MM.1S (cell line): ENCODE results near the gene KLF4.

Experiments used
- DNase-seq: peaks from one replicate; pipeline ENCODE4 v3.0.0-alpha.2; 2015
- H2AFZ ChIP-seq: fragments of 300-600 bp; sonication (generic); 2 replicates; pipeline ENCODE4 v1.6.0; 2016; ENCODE audit warnings: antibody characterized with exemption, low read length
- H3F3A ChIP-seq: fragments of 300-600 bp; sonication (generic); 2 replicates; pipeline ENCODE4 v1.6.1; 2016; ENCODE audit warnings: mild to moderate bottlenecking, antibody characterized with exemption, low read length, moderate library complexity, mixed read lengths; ENCODE audit not compliant: insufficient read depth
- H3K27ac ChIP-seq: fragments of 300-600 bp; sonication (generic); 2 replicates; pipeline ENCODE4 v1.5.1; 2016; ENCODE audit warnings: mild to moderate bottlenecking, low read length
- H3K27me3 ChIP-seq: fragments of 300-600 bp; sonication (generic); replicated peaks from 2 replicates; pipeline ENCODE4 v1.6.0; 2016; ENCODE audit warnings: low read length; ENCODE audit not compliant: insufficient read depth
- H3K36me3 ChIP-seq: fragments of 300-600 bp; sonication (generic); replicated peaks from 2 replicates; pipeline ENCODE4 v1.6.1; 2016; ENCODE audit warnings: mild to moderate bottlenecking, low read length, mixed read lengths; ENCODE audit not compliant: insufficient read depth
- H3K4me1 ChIP-seq: fragments of 300-600 bp; sonication (generic); 2 replicates; pipeline ENCODE4 v1.6.1; 2016; ENCODE audit warnings: low read length, mixed read lengths
- H3K4me2 ChIP-seq: fragments of 300-600 bp; sonication (generic); 2 replicates; pipeline ENCODE4 v1.6.0; 2016; ENCODE audit warnings: low read depth, low read length
- H3K4me3 ChIP-seq: fragments of 300-600 bp; sonication (generic); 2 replicates; pipeline ENCODE4 v1.5.1; 2016; ENCODE audit warnings: low read length, mixed read lengths
- H3K79me2 ChIP-seq: fragments of 300-600 bp; sonication (generic); 2 replicates; pipeline ENCODE4 v1.6.1; 2016; ENCODE audit warnings: mixed run types, low read length, mixed read lengths
- H3K9ac ChIP-seq: fragments of 300-600 bp; sonication (generic); 2 replicates; pipeline ENCODE4 v1.6.1; 2016; ENCODE audit warnings: low read length, mixed read lengths
- H3K9me2 ChIP-seq: fragments of 300-600 bp; sonication (generic); replicated peaks from 2 replicates; pipeline ENCODE4 v1.6.1; 2016; ENCODE audit warnings: mild to moderate bottlenecking, low read length, mixed read lengths; ENCODE audit not compliant: insufficient read depth
- H3K9me3 ChIP-seq: fragments of 300-600 bp; sonication (generic); replicated peaks from 2 replicates; pipeline ENCODE4 v1.6.1; 2016; ENCODE audit warnings: mild to moderate bottlenecking, low read length, mixed read lengths; ENCODE audit not compliant: insufficient read depth
- H4K20me1 ChIP-seq: fragments of 300-600 bp; sonication (generic); 2 replicates; pipeline ENCODE4 v1.6.1; 2016; ENCODE audit warnings: mild to moderate bottlenecking, low read length, moderate library complexity, mixed read lengths; ENCODE audit not compliant: insufficient read depth
- CTCF ChIP-seq: fragments of 300-600 bp; sonication (generic); IDR thresholded peaks from 2 replicates; pipeline ENCODE4 v1.5.1; 2016; ENCODE audit warnings: antibody characterized with exemption, low read length, mixed read lengths
- EZH2 ChIP-seq: fragments of 300-600 bp; sonication (generic); optimal IDR thresholded peaks from 2 replicates; pipeline ENCODE3; 2017; ENCODE audit warnings: low read depth, mild to moderate bottlenecking, antibody characterized with exemption, low read length, mixed read lengths
- EZH2phosphoT487 ChIP-seq: fragments of 300-600 bp; sonication (generic); IDR thresholded peaks from 2 replicates; pipeline ENCODE4 v1.6.1; 2018; ENCODE audit warnings: antibody characterized with exemption, low read length

The KLF4 gene

GRCh38 chr9:107467416-107467815 lies 22.2 kb downstream of the KLF4 start:
- H3K36me3 ChIP-seq, result no peaks in the 10 kb centered on the region
- no peak overlapping the region for H3K9ac ChIP-seq
- H3F3A ChIP-seq, result no peaks in the 10 kb centered on the region
- no peaks in the 10 kb centered on the region for H4K20me1 ChIP-seq
- H3K4me1 ChIP-seq, result no peaks in the 10 kb centered on the region
- H3K4me3 ChIP-seq, result no peak overlapping the region
- no peak overlapping the region for H2AFZ ChIP-seq
- H3K9me2 ChIP-seq, result no peaks in the 10 kb centered on the region
- H3K4me2 ChIP-seq, result no peak overlapping the region
- H3K27ac ChIP-seq, result no peak overlapping the region
- H3K27me3 ChIP-seq, result no peaks in the 10 kb centered on the region
- no peaks in the 10 kb centered on the region for H3K9me3 ChIP-seq
- no peaks in the 10 kb centered on the region for H3K79me2 ChIP-seq
- no peak for DNase-seq
- TF ChIP-seq EZH2phosphoT487 (no peak), EZH2 (no peak), CTCF (no peak)

GRCh38 chr9:107466826-107467225 lies 22.7 kb downstream of the KLF4 start:
- Histone ChIP-seq H2AFZ (no peak overlapping the region), H3K27ac (no peak overlapping the region), H3K27me3 (no peaks in the 10 kb centered on the region), H4K20me1 (no peaks in the 10 kb centered on the region), H3K9me3 (no peaks in the 10 kb centered on the region), H3K9ac (no peak overlapping the region), H3K4me2 (no peak overlapping the region), H3K4me1 (no peaks in the 10 kb centered on the region), H3K36me3 (no peaks in the 10 kb centered on the region), H3K79me2 (no peaks in the 10 kb centered on the region), H3K9me2 (no peaks in the 10 kb centered on the region), H3K4me3 (no peak overlapping the region), H3F3A (no peaks in the 10 kb centered on the region)
- TF ChIP-seq EZH2phosphoT487, result no peak
- no peak for TF ChIP-seq EZH2
- TF ChIP-seq CTCF, result no peak
- no peak for DNase-seq

GRCh38 chr9:107465467-107466451 lies 23.8 kb downstream of the KLF4 start:
- H2AFZ ChIP-seq, result peak overlapping the region; percentile 80
- H3K4me3 ChIP-seq, result peak overlapping the region; percentile 71

More at GRCh38 chr9:107465467-107466451, 23.8 kb downstream of the KLF4 start:
- H3F3A ChIP-seq, result no peaks in the 10 kb centered on the region
- no peaks in the 10 kb centered on the region for H3K36me3 ChIP-seq
- H3K27me3 ChIP-seq, result no peaks in the 10 kb centered on the region
- H3K9ac ChIP-seq, result peak overlapping the region; percentile 34; the same call in 1 of the 2 replicates
- H3K9me3 ChIP-seq, result no peaks in the 10 kb centered on the region
- TF ChIP-seq EZH2phosphoT487, result no peak
- TF ChIP-seq CTCF, result peak; percentile 79
- H3K79me2 ChIP-seq, result no peaks in the 10 kb centered on the region
- no peak overlapping the region for H3K27ac ChIP-seq
- H4K20me1 ChIP-seq, result no peaks in the 10 kb centered on the region
- DNase-seq, result peak; percentile 45
- H3K4me1 ChIP-seq, result no peaks in the 10 kb centered on the region
- H3K9me2 ChIP-seq, result no peaks in the 10 kb centered on the region
- H3K4me2 ChIP-seq, result peak overlapping the region; percentile 89
